ENCODE results near the gene IP6K3. TPM values are rescaled to one million over a fixed set of nuclear protein-coding genes. Genes with fewer than 3 reads are reported as not detected.

The IP6K3 gene
- total RNA-seq, 1 donor from 2014 or later: not detected

GRCh38 chr6:33783781-33784520 is 37.2 kb upstream of the IP6K3 start:
- no peak overlapping the region for H3K4me3 Mint-ChIP-seq
- no peaks in the 10 kb centered on the region for H3K9me3 Mint-ChIP-seq
- intact Hi-C loops (cut with micrococcal nuclease): loop anchor here (10.0 kb wide), 1 partner anchor 451 kb away; the partner anchor contains the start of gene HMGA1
- peaks cover 56% of the 10 kb centered on the region for H3K36me3 Mint-ChIP-seq (ENCODE audit: low read depth)
- no peak overlapping the region for H3K27ac Mint-ChIP-seq
- H3K4me1 Mint-ChIP-seq: peaks cover 34% of the 10 kb centered on the region
- H3K27me3 Mint-ChIP-seq: no peaks in the 10 kb centered on the region
- no peak for DNase-seq

- Mint-ChIP-seq H3K27ac (no peak overlapping the region), H3K9me3 (no peaks in the 10 kb centered on the region), H3K36me3 (ENCODE audit: low read depth) (peaks cover 59% of the 10 kb centered on the region), H3K4me3 (no peak overlapping the region), H3K27me3 (no peaks in the 10 kb centered on the region), H3K4me1 (peaks cover 29% of the 10 kb centered on the region)
- DNase-seq: no peak
- intact Hi-C loops (cut with micrococcal nuclease): loop anchor here (10.0 kb wide), 1 partner anchor 452 kb away; the partner anchor contains the start of gene HMGA1
Measured at GRCh38 chr6:33782561-33782960, 35.9 kb upstream of the IP6K3 start.

GRCh38 chr6:33781131-33781975 is 34.6 kb upstream of the IP6K3 start:
- Mint-ChIP-seq H3K9me3 (no peaks in the 10 kb centered on the region), H3K4me3 (no peak overlapping the region), H3K4me1 (peaks cover 19% of the 10 kb centered on the region), H3K27ac (no peak overlapping the region), H3K27me3 (no peaks in the 10 kb centered on the region), H3K36me3 (ENCODE audit: low read depth) (peaks cover 63% of the 10 kb centered on the region)
- intact Hi-C loops (cut with micrococcal nuclease): loop anchor here (10.0 kb wide), 1 partner anchor 453 kb away; the partner anchor contains the start of gene HMGA1
- DNase-seq: no peak

- H3K9me3 Mint-ChIP-seq: no peaks in the 10 kb centered on the region
- H3K27me3 Mint-ChIP-seq: no peaks in the 10 kb centered on the region
- H3K36me3 Mint-ChIP-seq (ENCODE audit: low read depth): peaks cover 66% of the 10 kb centered on the region
- no peak overlapping the region for H3K4me3 Mint-ChIP-seq
- intact Hi-C loops (cut with micrococcal nuclease): loop anchor here (10.0 kb wide), 1 partner anchor 455 kb away; the partner anchor contains the start of gene HMGA1
- DNase-seq: no peak
- no peak overlapping the region for H3K27ac Mint-ChIP-seq
- H3K4me1 Mint-ChIP-seq: peaks cover 4% of the 10 kb centered on the region
Measured at GRCh38 chr6:33779895-33780294, 33.2 kb upstream of the IP6K3 start.

GRCh38 chr6:33779290-33779689 is 32.6 kb upstream of the IP6K3 start:
- no peak overlapping the region for H3K4me3 Mint-ChIP-seq
- peaks cover 66% of the 10 kb centered on the region for H3K36me3 Mint-ChIP-seq (ENCODE audit: low read depth)
- no peak for DNase-seq
- intact Hi-C loops (cut with micrococcal nuclease): no loop called here
- H3K27me3 Mint-ChIP-seq: no peaks in the 10 kb centered on the region
- no peak overlapping the region for H3K27ac Mint-ChIP-seq
- H3K9me3 Mint-ChIP-seq: no peaks in the 10 kb centered on the region
- no peaks in the 10 kb centered on the region for H3K4me1 Mint-ChIP-seq

- intact Hi-C loops (cut with micrococcal nuclease): no loop called here
- Mint-ChIP-seq H3K4me3 (no peak overlapping the region), H3K9me3 (no peaks in the 10 kb centered on the region), H3K27ac (no peak overlapping the region), H3K36me3 (ENCODE audit: low read depth) (peaks cover 59% of the 10 kb centered on the region), H3K27me3 (no peaks in the 10 kb centered on the region), H3K4me1 (no peaks in the 10 kb centered on the region)
- no peak for DNase-seq
Measured at GRCh38 chr6:33778444-33779121, 31.9 kb upstream of the IP6K3 start.

GRCh38 chr6:33777398-33778388 is 31.0 kb upstream of the IP6K3 start:
- H3K4me1 Mint-ChIP-seq: peaks cover 3% of the 10 kb centered on the region
- H3K27ac Mint-ChIP-seq: no peak overlapping the region
- intact Hi-C loops (cut with micrococcal nuclease): no loop called here
- H3K9me3 Mint-ChIP-seq: no peaks in the 10 kb centered on the region
- no peak for DNase-seq
- H3K4me3 Mint-ChIP-seq: no peak overlapping the region
- H3K27me3 Mint-ChIP-seq: no peaks in the 10 kb centered on the region
- H3K36me3 Mint-ChIP-seq (ENCODE audit: low read depth): peaks cover 59% of the 10 kb centered on the region

- Mint-ChIP-seq H3K27ac (no peak overlapping the region), H3K4me3 (no peak overlapping the region), H3K27me3 (no peaks in the 10 kb centered on the region), H3K4me1 (peaks cover 9% of the 10 kb centered on the region), H3K9me3 (no peaks in the 10 kb centered on the region), H3K36me3 (ENCODE audit: low read depth) (peaks cover 58% of the 10 kb centered on the region)
- intact Hi-C loops (cut with micrococcal nuclease): no loop called here
- DNase-seq: no peak
Measured at GRCh38 chr6:33776764-33777163, 30.1 kb upstream of the IP6K3 start.

- H3K4me1 Mint-ChIP-seq: peaks cover 11% of the 10 kb centered on the region
- no peak for DNase-seq
- H3K4me3 Mint-ChIP-seq: no peak overlapping the region
- H3K27me3 Mint-ChIP-seq: no peaks in the 10 kb centered on the region
- no peak overlapping the region for H3K27ac Mint-ChIP-seq
- intact Hi-C loops (cut with micrococcal nuclease): no loop called here
- peaks cover 57% of the 10 kb centered on the region for H3K36me3 Mint-ChIP-seq (ENCODE audit: low read depth)
- H3K9me3 Mint-ChIP-seq: no peaks in the 10 kb centered on the region
Measured at GRCh38 chr6:33776186-33776585, 29.5 kb upstream of the IP6K3 start.

- no peak for DNase-seq
- Mint-ChIP-seq H3K27me3 (no peaks in the 10 kb centered on the region), H3K4me3 (no peak overlapping the region), H3K4me1 (peaks cover 12% of the 10 kb centered on the region), H3K9me3 (no peaks in the 10 kb centered on the region), H3K36me3 (ENCODE audit: low read depth) (peaks cover 47% of the 10 kb centered on the region), H3K27ac (no peak overlapping the region)
- intact Hi-C loops (cut with micrococcal nuclease): no loop called here
Measured at GRCh38 chr6:33774774-33775173, 28.1 kb upstream of the IP6K3 start.

GRCh38 chr6:33772902-33773472 is 26.3 kb upstream of the IP6K3 start:
- intact Hi-C loops (cut with micrococcal nuclease): no loop called here
- Mint-ChIP-seq H3K27ac (no peak overlapping the region), H3K9me3 (no peaks in the 10 kb centered on the region), H3K4me1 (peaks cover 17% of the 10 kb centered on the region), H3K36me3 (ENCODE audit: low read depth) (peaks cover 36% of the 10 kb centered on the region), H3K27me3 (peaks cover 2% of the 10 kb centered on the region), H3K4me3 (no peak overlapping the region)
- no peak for DNase-seq

- Mint-ChIP-seq H3K27me3 (peaks cover 4% of the 10 kb centered on the region), H3K4me3 (no peak overlapping the region), H3K9me3 (no peaks in the 10 kb centered on the region), H3K27ac (no peak overlapping the region), H3K36me3 (ENCODE audit: low read depth) (peaks cover 30% of the 10 kb centered on the region), H3K4me1 (peaks cover 17% of the 10 kb centered on the region)
- intact Hi-C loops (cut with micrococcal nuclease): no loop called here
- no peak for DNase-seq
Measured at GRCh38 chr6:33772082-33772830, 25.6 kb upstream of the IP6K3 start.
